Endothelial cell of umbilical vein (primary cell): Measurements from ENCODE around the gene ARFRP1. TPM values are rescaled to one million over a fixed set of nuclear protein-coding genes. Genes with fewer than 3 reads are reported as not detected.

ENCODE experiments used
- BruUV-seq: library from RNA; stranded (reverse); fragments of 400-500 nt; replicated peaks from 2 replicates; lab custom pipeline; 2021; lab: Mats Ljungman, UMichigan
- CTCF ChIA-PET: fragments of 300-600, 350-600 bp; sonication (Branson Sonifier 250); formaldehyde crosslinking; loops from one replicate; lab custom pipeline; 2021; ENCODE audit warnings: antibody characterized with exemption, inconsistent platforms; lab: Charles Lee
- POLR2A ChIA-PET: fragments of 300-600, 350-600 bp; sonication (Branson Sonifier 250); formaldehyde crosslinking; loops from one replicate; lab custom pipeline; 2021; ENCODE audit warnings: antibody characterized with exemption, inconsistent platforms; lab: Charles Lee
- DNase-seq: peaks from one replicate; pipeline ENCODE4 v3.0.0-alpha.2; 2011; ENCODE audit warnings: low read depth, low spot score
- FAIRE-seq: peaks from 2 replicates; lab custom pipeline; 2011; peaks lifted over from hg19 to GRCh38; lab: Jason Lieb, UNC
- H2AFZ ChIP-seq: 2 replicates; pipeline ENCODE4 v1.6.0; 2012; ENCODE audit warnings: low read depth, low read length, control low read depth, inconsistent platforms
- H3K27ac ChIP-seq: 2 replicates; pipeline ENCODE4 v1.5.1; 2011; ENCODE audit warnings: low read depth, mild to moderate bottlenecking, control low read depth, low read length, moderate library complexity; ENCODE audit not compliant: insufficient read depth
- H3K27me3 ChIP-seq, 2 experiments: 2 replicates each; pipeline versions ENCODE4 v1.6.0 to v1.6.1; 2011; ENCODE audit warnings: low read length in 2 of 2, mixed read lengths in 1 of 2; ENCODE audit not compliant: control insufficient read depth in 2 of 2, insufficient read depth in 2 of 2
- H3K36me3 ChIP-seq, 2 experiments: 2 replicates in 1 of 2; 3 replicates in 1 of 2; pipeline ENCODE4 v1.5.1; 2011; ENCODE audit warnings: low read length in 2 of 2, mild to moderate bottlenecking in 1 of 2, moderate library complexity in 1 of 2; ENCODE audit not compliant: control insufficient read depth in 2 of 2, insufficient read depth in 2 of 2; ENCODE audit errors: extremely low read depth in 1 of 2
- H3K4me1 ChIP-seq: 3 replicates; pipeline ENCODE4 v1.5.1; 2011; ENCODE audit warnings: mild to moderate bottlenecking, low read length; ENCODE audit not compliant: control insufficient read depth, insufficient read depth; ENCODE audit errors: extremely low read depth
- H3K4me2 ChIP-seq: 2 replicates; pipeline ENCODE4 v1.6.1; 2011; ENCODE audit warnings: low read length, control low read depth, mixed read lengths; ENCODE audit not compliant: insufficient read depth
- H3K4me3 ChIP-seq, 3 experiments: fragments of 200-600 bp in 1 of 3; sonication (generic), shearing (Covaris generic) in 1 of 3; replicated peaks in 1 of 3; 2 replicates each; pipeline ENCODE4 v1.5.1; 2011 to 2016; ENCODE audit warnings: control low read depth in 3 of 3, low read length in 3 of 3, mild to moderate bottlenecking in 2 of 3, inconsistent platforms in 1 of 3, low read depth in 1 of 3, moderate library complexity in 1 of 3; ENCODE audit not compliant: insufficient read depth in 1 of 3
- H3K79me2 ChIP-seq: 2 replicates; pipeline ENCODE4 v1.6.0; 2012; ENCODE audit warnings: low read length, inconsistent platforms; ENCODE audit not compliant: control insufficient read depth, insufficient read depth
- H3K9ac ChIP-seq: replicated peaks from 2 replicates; pipeline ENCODE3; 2011; ENCODE audit warnings: low read length, control low read depth; ENCODE audit not compliant: insufficient read depth; ENCODE audit errors: extremely low read depth
- H3K9me1 ChIP-seq: replicated peaks from 3 replicates; pipeline ENCODE4 v1.6.0; 2011; ENCODE audit warnings: mild to moderate bottlenecking, low read length; ENCODE audit not compliant: control insufficient read depth, insufficient read depth; ENCODE audit errors: extremely low read depth
- H3K9me3 ChIP-seq: replicated peaks from 2 replicates; pipeline ENCODE4 v1.5.1; 2012; ENCODE audit warnings: low read length, inconsistent platforms; ENCODE audit not compliant: control insufficient read depth, insufficient read depth
- H4K20me1 ChIP-seq: replicated peaks from 2 replicates; pipeline ENCODE3; 2011; ENCODE audit warnings: mild to moderate bottlenecking, low read length; ENCODE audit not compliant: control insufficient read depth, insufficient read depth; ENCODE audit errors: extremely low read depth
- dilution Hi-C: fragments of 300-500 bp; cut with MboI; formaldehyde crosslinking; loops from one replicate; pipeline ENCODE4 v1.15.0; 2019; ENCODE audit warnings: low sequenced_read_pairs; ENCODE audit not compliant: extremely low pct_ligation_motif_present
- intact Hi-C: fragments of 100-400 bp; cut with micrococcal nuclease; formaldehyde crosslinking; loops from one replicate; pipeline ENCODE4 v1.10.0; 2022
- polyA plus RNA-seq, 4 experiments: library from polyadenylated mRNA; depleted of rRNA in 3 of 4; stranded (reverse) in 3 of 4; unstranded in 1 of 4; fragments of >200 nt; gene quantifications; 2 replicates each; pipeline versions ENCODE4 v1.2.1 to v1.2.3, GENCODE V29; 2011 to 2012; ENCODE audit warnings: missing spikeins in 1 of 4
- total RNA-seq: library from RNA; stranded (reverse); gene quantifications from 2 replicates; pipeline ENCODE4 v1.2.3, GENCODE V29; 2021
- TF ChIP-seq, protein P1 (sequence below): IDR thresholded peaks from 2 replicates; pipeline ENCODE4 v1.6.1; 2011; ENCODE audit not compliant: insufficient read depth, insufficient read length
- TF ChIP-seq, protein P2 (sequence below), 2 donors: IDR thresholded peaks; 1 replicate in 1 of 2; 2 replicates in 1 of 2; pipeline ENCODE4 v1.5.1; 2011; ENCODE audit warnings: low read length in 2 of 2, mild to moderate bottlenecking in 2 of 2, moderate library complexity in 2 of 2, control low read depth in 1 of 2, inconsistent platforms in 1 of 2, low read depth in 1 of 2; ENCODE audit not compliant: insufficient read depth in 1 of 2; ENCODE audit errors: extremely low read depth in 1 of 2

Gene ARFRP1
- total and polyA plus RNA-seq, 2 donors (not counting 3 experiments of a cell fraction or from before 2014, with no cell fraction given), result 48.7 to 51.6 TPM

DNA sequence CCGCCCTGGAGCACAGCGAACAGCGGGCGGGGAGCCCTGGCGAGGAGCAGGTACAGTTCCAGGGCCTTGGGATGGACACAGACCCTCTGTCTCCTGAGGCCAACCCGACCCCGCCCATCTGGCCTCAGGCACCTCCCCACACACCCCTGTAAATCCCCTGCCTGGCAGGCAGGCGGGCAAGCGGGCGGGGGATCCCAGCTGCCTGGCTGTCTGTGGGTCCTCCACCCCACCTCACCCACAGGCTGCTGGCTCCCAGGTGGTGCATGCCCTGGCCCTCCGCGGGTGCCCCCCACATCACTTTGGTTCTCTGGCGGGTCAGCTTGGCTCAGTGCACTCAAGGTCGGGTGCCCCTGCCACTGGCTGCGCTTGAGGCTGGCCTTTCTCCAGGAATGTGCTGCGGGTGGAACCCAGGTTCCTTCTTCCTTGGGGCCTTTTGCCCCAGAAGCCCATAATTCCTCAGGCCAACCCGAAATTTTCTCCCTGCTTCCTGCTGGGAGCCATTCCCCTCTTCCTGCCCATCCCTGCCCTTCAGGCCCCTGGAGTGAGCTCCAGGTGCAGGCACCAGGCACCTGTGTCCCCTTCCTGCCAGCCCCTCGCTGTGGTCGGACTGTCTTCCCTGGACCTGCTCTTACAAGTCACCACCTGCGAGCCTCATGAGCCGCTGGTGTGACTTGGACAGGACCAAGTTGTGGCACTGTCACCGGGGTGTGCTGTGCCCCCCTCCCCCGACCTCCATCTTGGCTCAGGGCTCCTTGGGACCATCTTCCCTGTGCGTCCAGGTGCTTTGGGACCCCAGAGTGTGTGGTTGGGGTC lies 16.7 kb downstream of the ARFRP1 start:
- Histone ChIP-seq H2AFZ (no peak overlapping the region), H3K4me1 (peaks cover 28% of the 10 kb centered on the region), H3K27me3 (no peaks in the 10 kb centered on the region), H3K9ac (no peak overlapping the region), H3K79me2 (no peaks in the 10 kb centered on the region), H3K9me1 (no peaks in the 10 kb centered on the region), H3K4me3 (no peak overlapping the region), H4K20me1 (no peaks in the 10 kb centered on the region), H3K36me3 (no peaks in the 10 kb centered on the region), H3K27ac (no peak overlapping the region), H3K4me2 (no peak overlapping the region), H3K9me3 (no peaks in the 10 kb centered on the region)
- intact Hi-C loops (no loop called here), dilution Hi-C loops (no loop called here)
- no TSS peak for BruUV-seq
- DNase-seq (no peak), FAIRE-seq (no peak)
- TF ChIP-seq, protein P1, sequence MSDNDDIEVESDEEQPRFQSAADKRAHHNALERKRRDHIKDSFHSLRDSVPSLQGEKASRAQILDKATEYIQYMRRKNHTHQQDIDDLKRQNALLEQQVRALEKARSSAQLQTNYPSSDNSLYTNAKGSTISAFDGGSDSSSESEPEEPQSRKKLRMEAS, result no peak
- TF ChIP-seq, protein P2, sequence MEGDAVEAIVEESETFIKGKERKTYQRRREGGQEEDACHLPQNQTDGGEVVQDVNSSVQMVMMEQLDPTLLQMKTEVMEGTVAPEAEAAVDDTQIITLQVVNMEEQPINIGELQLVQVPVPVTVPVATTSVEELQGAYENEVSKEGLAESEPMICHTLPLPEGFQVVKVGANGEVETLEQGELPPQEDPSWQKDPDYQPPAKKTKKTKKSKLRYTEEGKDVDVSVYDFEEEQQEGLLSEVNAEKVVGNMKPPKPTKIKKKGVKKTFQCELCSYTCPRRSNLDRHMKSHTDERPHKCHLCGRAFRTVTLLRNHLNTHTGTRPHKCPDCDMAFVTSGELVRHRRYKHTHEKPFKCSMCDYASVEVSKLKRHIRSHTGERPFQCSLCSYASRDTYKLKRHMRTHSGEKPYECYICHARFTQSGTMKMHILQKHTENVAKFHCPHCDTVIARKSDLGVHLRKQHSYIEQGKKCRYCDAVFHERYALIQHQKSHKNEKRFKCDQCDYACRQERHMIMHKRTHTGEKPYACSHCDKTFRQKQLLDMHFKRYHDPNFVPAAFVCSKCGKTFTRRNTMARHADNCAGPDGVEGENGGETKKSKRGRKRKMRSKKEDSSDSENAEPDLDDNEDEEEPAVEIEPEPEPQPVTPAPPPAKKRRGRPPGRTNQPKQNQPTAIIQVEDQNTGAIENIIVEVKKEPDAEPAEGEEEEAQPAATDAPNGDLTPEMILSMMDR (IDR thresholded peaks at IDR 0.05; ENCODE audit: extremely low read depth in 1 of 2, insufficient read depth in 1 of 2, low read depth in 1 of 2, low read length in 2 of 2), result no peak
- ChIA-PET CTCF (interaction anchor here (1.5 kb wide), 1 partner anchor 9 kb away, joined by 4 read pairs; no protein-coding TSS in a partner anchor), POLR2A (no interaction called here)
